ENCODE results near the gene NAT14.

- TF ChIP-seq CTCF (IDR thresholded peaks at IDR 0.05; ENCODE audit: poor library complexity, severe bottlenecking) (no peak), RAD21 (conservative IDR thresholded peaks at IDR 0.05) (no peak)
These were observed 3.1 kb downstream of the NAT14 start, which contains the start of gene SSC5D for GRCh38 chr19:55487924-55488687.

All from neural cell (in vitro differentiated cells).